DMS153 treated with DMSO at 0.1 percent for 48 hours (cell line): ENCODE measurements around the gene UBE2Q1.

ENCODE experiments used
- DNase-seq: peaks from one replicate; lab custom pipeline; 2025; ENCODE audit not compliant: unreplicated experiment; lab: John Stamatoyannopoulos, UW

Gene UBE2Q1

GRCh38 chr1:154577346-154578057, 19.0 kb upstream of the UBE2Q1 start:
- DNase-seq: no peak

- DNase-seq: no peak
Measured at GRCh38 chr1:154575951-154576566, 17.6 kb upstream of the UBE2Q1 start.

GRCh38 chr1:154575147-154575927, 16.9 kb upstream of the UBE2Q1 start:
- DNase-seq: no peak

- peak; percentile 61 for DNase-seq
Measured at GRCh38 chr1:154574716-154575115, 16.3 kb upstream of the UBE2Q1 start.

GRCh38 chr1:154573168-154573510, 14.7 kb upstream of the UBE2Q1 start:
- DNase-seq: no peak

GRCh38 chr1:154572468-154573167, 14.2 kb upstream of the UBE2Q1 start:
- DNase-seq: no peak

- no peak for DNase-seq
Measured at GRCh38 chr1:154571964-154572288, 13.5 kb upstream of the UBE2Q1 start.

GRCh38 chr1:154571244-154571963, 12.9 kb upstream of the UBE2Q1 start:
- no peak for DNase-seq

- DNase-seq: no peak
Measured at GRCh38 chr1:154568157-154568815, 9.8 kb upstream of the UBE2Q1 start.

GRCh38 chr1:154567386-154568156, 9.1 kb upstream of the UBE2Q1 start, which contains the start of gene CHRNB2:
Gene CHRNB2 (plus strand): TSS chr1:154567778. CDS start chr1:154568045, 267 bp downstream.
- DNase-seq: peak; percentile 88

GRCh38 chr1:154565876-154566275, 7.4 kb upstream of the UBE2Q1 start:
- no peak for DNase-seq

- DNase-seq: peak; percentile 97
Measured at GRCh38 chr1:154559466-154560044, 1.1 kb upstream of the UBE2Q1 start.

- DNase-seq: peak; percentile 99
Measured at GRCh38 chr1:154558720-154559465, 431 bp upstream of the UBE2Q1 start.

- no peak for DNase-seq
Measured at GRCh38 chr1:154557248-154557938, 1.1 kb downstream of the UBE2Q1 start.

GRCh38 chr1:154556422-154556821, 2.0 kb downstream of the UBE2Q1 start:
- DNase-seq: no peak

GRCh38 chr1:154553056-154554030, 5.1 kb downstream of the UBE2Q1 start:
- DNase-seq: no peak

GRCh38 chr1:154552036-154552435, 6.4 kb downstream of the UBE2Q1 start:
- DNase-seq: no peak
